Hepatocyte (in vitro differentiated cells): ENCODE results near the gene LGALS16. TPM values are rescaled to one million over a fixed set of nuclear protein-coding genes. Genes with fewer than 3 reads are reported as not detected.
"Not testable (repeated sequence)": the region's sequence is repeated elsewhere in the genome, so short reads cannot be mapped to it uniquely, and the experiment has no call there.

Source experiments
- DNase-seq: peaks from one replicate; pipeline ENCODE4 v3.0.0-alpha.2; 2016; ENCODE audit warnings: low spot score
- H2AFZ ChIP-seq: fragments of 200-600 bp; sonication (generic); 2 replicates; pipeline ENCODE4 v1.6.0; 2016; ENCODE audit warnings: antibody characterized with exemption, mild to moderate bottlenecking
- H3K27ac ChIP-seq: fragments of 200-600 bp; sonication (generic); 2 replicates; pipeline ENCODE4 v1.5.1; 2016; ENCODE audit warnings: mild to moderate bottlenecking
- H3K27me3 ChIP-seq: fragments of 200-600 bp; sonication (generic); 2 replicates; pipeline ENCODE4 v1.6.1; 2016
- H3K36me3 ChIP-seq: fragments of 200-600 bp; sonication (generic); replicated peaks from 2 replicates; pipeline ENCODE4 v1.5.1; 2016; ENCODE audit warnings: low read depth; ENCODE audit not compliant: insufficient read depth
- H3K4me1 ChIP-seq: fragments of 200-600 bp; sonication (generic); 2 replicates; pipeline ENCODE4 v1.5.1; 2016; ENCODE audit warnings: mild to moderate bottlenecking, moderate library complexity; ENCODE audit not compliant: insufficient read depth
- H3K4me2 ChIP-seq: fragments of 200-600 bp; sonication (generic); 2 replicates; pipeline ENCODE4 v1.6.0; 2016
- H3K4me3 ChIP-seq: fragments of 200-600 bp; sonication (generic); 2 replicates; pipeline ENCODE4 v1.5.1; 2016; ENCODE audit warnings: mild to moderate bottlenecking
- H3K79me2 ChIP-seq: fragments of 200-600 bp; sonication (generic); 2 replicates; pipeline ENCODE4 v1.6.0; 2017; ENCODE audit warnings: mild to moderate bottlenecking
- H3K9me2 ChIP-seq: fragments of 200-600 bp; sonication (generic); replicated peaks from 2 replicates; pipeline ENCODE4 v1.6.0; 2017; ENCODE audit warnings: mild to moderate bottlenecking; ENCODE audit not compliant: insufficient read depth
- H3K9me3 ChIP-seq: fragments of 200-600 bp; sonication (generic); 2 replicates; pipeline ENCODE4 v1.5.1; 2016; ENCODE audit warnings: low read depth, mild to moderate bottlenecking
- H4K20me1 ChIP-seq: fragments of 200-600 bp; sonication (generic); 2 replicates; pipeline ENCODE4 v1.6.0; 2016; ENCODE audit warnings: mild to moderate bottlenecking; ENCODE audit not compliant: insufficient read depth, poor library complexity, severe bottlenecking
- CTCF ChIP-seq: fragments of 200-600 bp; sonication (generic); IDR thresholded peaks from 2 replicates; pipeline ENCODE4 v1.5.1; 2016; ENCODE audit warnings: antibody characterized with exemption, mild to moderate bottlenecking; ENCODE audit not compliant: poor library complexity
- EZH2 ChIP-seq: fragments of 200-600 bp; sonication (generic); IDR thresholded peaks from 2 replicates; pipeline ENCODE4 v1.6.1; 2016; ENCODE audit warnings: antibody characterized with exemption, mild to moderate bottlenecking, borderline replicate concordance
- EZH2phosphoT487 ChIP-seq: fragments of 200-600 bp; sonication (generic); IDR thresholded peaks from one replicate; pipeline ENCODE4 v1.6.1; 2018; ENCODE audit warnings: antibody characterized with exemption, mild to moderate bottlenecking, low read depth, moderate library complexity; ENCODE audit not compliant: unreplicated experiment, severe bottlenecking
- WGBS: methylation state at CpG from one replicate; pipeline ENCODE4 v1.1.6; 2016; ENCODE audit warnings: low lambda C conversion rate; ENCODE audit errors: missing lambda C conversion rate; 5-methylcytosine and 5-hydroxymethylcytosine counted together
- polyA plus RNA-seq: library from polyadenylated mRNA; unstranded; fragments of >200 nt; fragmentation: Nextera tagmentation; extraction: Ambion mirVana; gene quantifications from 2 replicates; pipeline ENCODE4 v1.2.1, GENCODE V29; 2016
- total RNA-seq: library from RNA; depleted of rRNA; stranded (reverse); fragments of >200 nt; gene quantifications from 2 replicates; pipeline ENCODE4 v1.2.3, GENCODE V29; 2014

Gene LGALS16
- total and polyA plus RNA-seq, 2 experiments from 2014 or later: not detected

- TF ChIP-seq EZH2phosphoT487: no peak
- TF ChIP-seq EZH2: no peak
- TF ChIP-seq CTCF: no peak
- 40% methylated on average over 1 of the region's 1 CpG for WGBS
These were observed 38.0 kb upstream of the LGALS16 start for GRCh38 chr19:39617745-39618144.

DNA sequence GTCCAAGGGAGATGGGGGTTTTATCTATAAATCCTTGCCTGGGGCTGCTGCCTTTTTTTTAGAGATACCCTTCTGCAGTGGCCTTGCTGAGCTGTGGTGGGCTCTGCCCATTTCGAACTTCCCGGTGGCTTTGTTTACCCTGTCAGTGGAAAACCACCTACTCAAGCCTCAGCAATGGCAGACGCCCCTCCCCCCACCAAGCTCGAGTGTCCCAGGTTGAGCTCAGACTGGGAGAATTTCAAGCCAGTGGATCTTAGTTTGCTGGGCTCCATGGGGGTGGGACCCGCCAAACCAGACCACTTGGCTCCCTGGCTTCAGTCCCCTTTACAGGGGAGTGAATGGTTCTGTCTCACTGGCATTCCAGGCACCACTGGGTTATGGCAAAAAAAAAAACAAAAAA is 31.8 kb upstream of the LGALS16 start:
- no peak for TF ChIP-seq EZH2
- no peak for TF ChIP-seq EZH2phosphoT487
- no peak for TF ChIP-seq CTCF
- H3K36me3 ChIP-seq: no peaks in the 10 kb centered on the region
- H3K27me3 ChIP-seq: peaks cover 3% of the 10 kb centered on the region
- no peak overlapping the region for H3K4me2 ChIP-seq
- no peak overlapping the region for H3K27ac ChIP-seq
- no peaks in the 10 kb centered on the region for H4K20me1 ChIP-seq
- no peak for DNase-seq
- H3K4me1 ChIP-seq: no peaks in the 10 kb centered on the region
- H3K9me2 ChIP-seq: no peaks in the 10 kb centered on the region
- H3K9me3 ChIP-seq: no peaks in the 10 kb centered on the region
- no peak overlapping the region for H3K4me3 ChIP-seq
- H2AFZ ChIP-seq: no peak overlapping the region
- 27% methylated on average over 5 of the region's 5 CpGs for WGBS
- H3K79me2 ChIP-seq: no peaks in the 10 kb centered on the region

More at GRCh38 chr19:39617745-39618144, 38.0 kb upstream of the LGALS16 start:
- DNase-seq: no peak
- no peaks in the 10 kb centered on the region for H3K79me2 ChIP-seq
- no peaks in the 10 kb centered on the region for H3K36me3 ChIP-seq
- H4K20me1 ChIP-seq: no peaks in the 10 kb centered on the region
- no peak overlapping the region for H3K4me3 ChIP-seq
- H2AFZ ChIP-seq: no peak overlapping the region
- no peaks in the 10 kb centered on the region for H3K4me1 ChIP-seq
- H3K4me2 ChIP-seq: no peak overlapping the region
- peaks cover 3% of the 10 kb centered on the region for H3K27me3 ChIP-seq
- H3K27ac ChIP-seq: no peak overlapping the region
- H3K9me3 ChIP-seq: no peaks in the 10 kb centered on the region
- no peaks in the 10 kb centered on the region for H3K9me2 ChIP-seq

DNA sequence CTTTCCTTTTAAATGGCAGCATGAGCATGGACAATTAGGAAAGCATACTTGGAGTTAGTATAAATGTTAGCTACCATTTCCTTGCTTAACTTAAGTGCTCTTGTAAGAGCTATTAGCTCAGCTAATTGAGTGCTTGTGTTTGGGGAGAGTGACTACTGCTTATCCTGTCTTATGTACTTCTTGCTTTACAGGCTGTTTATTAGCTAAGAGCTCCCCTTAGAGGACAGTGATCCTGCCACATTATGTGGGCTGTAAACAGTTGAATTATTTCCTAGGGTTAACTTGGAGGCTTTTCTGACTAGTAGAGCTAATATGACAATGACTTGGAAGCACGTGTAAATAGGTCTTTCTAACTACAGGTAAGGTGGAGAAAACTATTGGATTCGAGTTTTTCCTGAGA is 28.1 kb upstream of the LGALS16 start:
- H3K27ac ChIP-seq, H3K9me2 ChIP-seq, H3K36me3 ChIP-seq, H3K4me2 ChIP-seq, H4K20me1 ChIP-seq, H3K9me3 ChIP-seq, DNase-seq, H3K4me3 ChIP-seq, H3K4me1 ChIP-seq, H3K79me2 ChIP-seq, H3K27me3 ChIP-seq, H2AFZ ChIP-seq: not testable (repeated sequence)
- WGBS: 53% methylated on average over 2 of the region's 2 CpGs

GRCh38 chr19:39631178-39631577 is 24.5 kb upstream of the LGALS16 start:
- Histone ChIP-seq H3K4me2 (no peak overlapping the region), H4K20me1 (no peaks in the 10 kb centered on the region), H3K79me2 (no peaks in the 10 kb centered on the region), H3K9me2 (no peaks in the 10 kb centered on the region), H3K9me3 (no peaks in the 10 kb centered on the region), H2AFZ (no peak overlapping the region), H3K36me3 (no peaks in the 10 kb centered on the region), H3K27me3 (no peaks in the 10 kb centered on the region), H3K4me3 (no peak overlapping the region), H3K27ac (no peak overlapping the region), H3K4me1 (no peaks in the 10 kb centered on the region)
- no peak for DNase-seq
- TF ChIP-seq EZH2phosphoT487: no peak
- TF ChIP-seq CTCF: no peak
- no peak for TF ChIP-seq EZH2
- WGBS: 55% methylated on average over 4 of the region's 4 CpGs
